NK-92 treated with Interleukin-12 subunit alpha and Interleukin-12 subunit beta, amount 100 ng/mL, for 24 hours (cell line): ENCODE results near the gene ATRIP.
"Not testable (repeated sequence)": the region's sequence is repeated elsewhere in the genome, so short reads cannot be mapped to it uniquely, and the experiment has no call there.

Experiments used
- DNase-seq: peaks from one replicate; lab custom pipeline; 2025; lab: John Stamatoyannopoulos, UW

ATRIP gene

DNA sequence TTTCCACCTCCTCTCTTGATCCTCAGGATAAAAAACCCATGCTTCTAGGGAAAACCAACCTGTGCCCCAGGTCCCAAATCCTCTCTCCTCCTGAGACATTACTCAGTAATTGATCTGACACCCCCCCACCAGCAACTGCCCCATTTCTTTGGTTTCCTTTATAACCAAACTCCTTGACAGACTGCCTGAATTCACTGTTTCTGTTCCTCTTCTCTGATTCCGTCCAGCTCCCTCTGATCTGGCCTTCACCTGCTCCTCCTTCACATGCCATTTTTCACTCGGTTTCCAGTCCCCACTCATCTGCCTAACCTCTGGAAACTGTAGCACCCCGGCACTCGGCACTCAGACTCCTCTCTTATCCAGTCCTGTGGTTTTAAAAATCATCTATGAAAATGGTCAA is 8.7 kb upstream of the ATRIP start:
- no peak for DNase-seq

DNA sequence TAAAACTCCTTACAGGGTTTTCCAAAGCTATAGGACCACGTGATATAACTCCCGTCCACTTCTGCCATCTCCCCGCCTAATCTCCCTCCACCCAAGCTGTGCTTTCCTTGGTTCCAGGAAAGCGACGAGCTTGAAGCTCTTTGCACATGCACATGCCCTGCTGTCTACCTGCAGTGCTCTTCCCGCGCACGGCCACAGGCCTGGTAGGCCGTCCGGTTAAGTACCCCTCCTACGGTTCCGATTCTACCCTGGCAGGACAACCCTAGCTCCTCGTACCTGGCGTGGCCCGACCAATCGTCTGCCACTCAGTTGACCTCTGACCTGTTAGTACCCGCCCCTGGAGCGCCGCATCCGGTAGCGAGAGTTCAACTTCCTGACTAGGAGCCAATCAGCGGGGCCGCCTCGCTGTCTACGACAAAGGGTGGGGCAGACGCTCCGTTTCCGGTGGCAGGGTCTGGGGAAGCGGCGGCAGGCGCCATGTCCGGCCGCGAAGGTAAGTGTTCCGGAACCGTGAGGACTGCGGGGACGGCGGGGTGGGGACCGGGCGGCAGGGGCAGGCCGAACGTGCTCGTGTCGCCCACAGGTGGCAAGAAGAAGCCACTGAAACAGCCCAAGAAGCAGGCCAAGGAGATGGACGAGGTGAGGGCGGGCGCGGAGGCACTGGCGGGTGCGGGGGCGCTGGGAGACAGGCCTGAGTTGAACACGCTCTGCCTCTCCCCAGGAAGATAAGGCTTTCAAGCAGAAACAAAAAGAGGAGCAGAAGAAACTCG is 6.5 kb upstream of the ATRIP start, which contains the start of the genes CCDC51 and TMA7:
Gene CCDC51 (minus strand): TSS at position 300 of the 770 bp plus-strand sequence. CDS start 4,991 bp downstream, outside the sequence.
Gene TMA7 (plus strand): TSS at position 438 of the 770 bp plus-strand sequence. CDS start 40 bp downstream, at position 478.
- peak; percentile 96 for DNase-seq

DNA sequence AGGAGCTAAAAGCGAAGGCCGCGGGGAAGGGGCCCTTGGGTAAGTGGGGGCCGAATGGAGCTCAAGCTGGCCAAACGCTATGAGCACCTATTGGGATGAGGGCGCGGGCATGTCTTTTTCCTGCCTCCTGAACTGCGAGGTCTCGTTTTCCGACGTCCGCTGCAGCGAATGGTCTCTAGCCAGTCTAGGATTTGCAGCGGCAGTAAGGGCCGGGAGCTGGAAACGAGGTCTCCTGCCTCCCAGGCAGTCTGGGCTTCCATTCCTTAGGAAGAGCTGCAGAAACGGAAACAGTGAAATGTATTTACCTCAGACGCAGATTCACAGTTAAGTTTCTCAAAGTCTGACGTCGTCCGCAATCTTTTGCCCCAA is 6.0 kb upstream of the ATRIP start:
- DNase-seq = no peak

DNA sequence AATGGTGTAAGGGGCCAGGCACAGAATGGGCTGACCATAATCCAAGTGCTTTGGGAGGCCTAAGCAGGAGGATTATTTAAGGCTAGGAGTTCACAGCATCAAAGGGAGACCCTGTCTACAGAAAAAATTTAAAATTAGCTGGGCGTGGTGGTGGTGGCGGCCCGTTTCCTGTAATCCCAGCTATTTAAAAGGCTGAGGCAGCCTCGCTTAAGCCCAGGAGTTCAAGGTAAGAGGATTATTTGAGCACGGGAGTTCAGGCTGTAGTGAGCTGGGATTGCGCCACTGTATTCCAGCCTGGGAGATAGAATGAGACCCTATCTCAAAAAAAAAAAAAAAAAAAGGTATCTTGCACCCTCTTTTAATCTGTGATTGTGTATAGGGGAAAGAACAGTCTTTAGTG is 4.6 kb upstream of the ATRIP start:
- no peak for DNase-seq

DNA sequence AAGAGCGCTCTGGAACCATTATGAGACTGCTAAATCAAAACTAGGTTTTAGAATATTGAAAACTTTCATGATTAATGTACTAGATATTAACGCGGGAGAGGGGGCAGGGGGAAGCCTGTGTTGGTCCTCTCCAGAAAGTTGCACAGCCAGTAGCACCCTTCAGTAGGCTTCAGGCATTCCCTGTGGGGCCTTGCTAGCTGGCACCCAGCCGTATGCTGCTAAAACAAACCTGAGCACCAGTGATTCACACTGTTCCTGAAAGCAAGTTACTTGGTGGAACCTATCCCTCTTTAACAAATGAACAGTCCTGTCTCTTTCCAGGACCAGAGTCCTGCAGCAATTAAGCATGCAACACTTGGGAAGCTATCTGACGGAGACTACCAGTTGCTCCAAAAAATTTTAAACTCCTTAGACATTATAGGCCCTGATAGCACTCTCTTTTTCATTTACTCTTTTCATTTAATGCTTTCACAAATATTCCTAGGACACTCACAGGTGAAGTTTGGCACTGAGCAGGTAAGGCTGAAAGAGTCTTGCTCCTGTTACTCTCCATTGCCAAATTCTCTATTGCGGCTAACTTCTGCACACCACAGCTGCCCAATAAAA is 1.2 kb upstream of the ATRIP start:
- DNase-seq = no peak

DNA sequence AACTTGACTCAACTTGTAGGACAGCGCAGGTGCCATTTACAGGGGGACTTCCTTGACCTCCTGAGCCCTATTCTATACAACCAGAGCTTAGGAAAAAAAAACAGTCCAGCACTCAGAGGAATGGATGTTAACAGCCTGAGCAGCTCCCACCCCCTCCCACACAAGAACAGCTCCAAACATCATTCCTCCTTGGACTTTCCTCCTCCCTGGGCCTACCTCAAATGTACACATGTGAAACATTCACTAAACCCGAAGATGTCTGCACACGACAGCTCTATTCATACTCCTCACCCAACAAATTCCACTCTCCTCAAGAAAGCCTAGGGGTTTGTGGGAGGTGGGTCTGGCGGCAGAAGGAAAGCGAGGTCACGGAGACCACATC is 503 bp upstream of the ATRIP start:
- no peak for DNase-seq

DNA sequence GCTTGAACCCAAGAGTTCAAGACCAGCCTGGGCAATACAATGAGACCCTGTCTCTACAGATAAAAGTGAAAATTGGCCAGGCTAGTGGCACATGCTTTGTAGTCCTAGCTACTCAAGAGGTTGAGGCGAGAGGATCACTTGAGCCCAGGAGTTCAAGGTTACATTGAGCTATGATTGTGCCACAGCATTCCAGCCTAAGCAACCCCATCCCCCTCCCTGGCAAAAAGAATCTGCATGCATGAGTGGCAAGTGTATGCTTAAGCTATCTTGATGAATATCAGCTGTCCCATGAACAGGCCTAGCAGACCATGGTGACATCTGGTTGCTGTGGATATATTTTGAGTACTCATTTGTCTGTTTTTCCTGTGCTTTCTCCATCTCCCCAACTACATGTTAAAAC is 4.7 kb downstream of the ATRIP start:
- no peak for DNase-seq

DNA sequence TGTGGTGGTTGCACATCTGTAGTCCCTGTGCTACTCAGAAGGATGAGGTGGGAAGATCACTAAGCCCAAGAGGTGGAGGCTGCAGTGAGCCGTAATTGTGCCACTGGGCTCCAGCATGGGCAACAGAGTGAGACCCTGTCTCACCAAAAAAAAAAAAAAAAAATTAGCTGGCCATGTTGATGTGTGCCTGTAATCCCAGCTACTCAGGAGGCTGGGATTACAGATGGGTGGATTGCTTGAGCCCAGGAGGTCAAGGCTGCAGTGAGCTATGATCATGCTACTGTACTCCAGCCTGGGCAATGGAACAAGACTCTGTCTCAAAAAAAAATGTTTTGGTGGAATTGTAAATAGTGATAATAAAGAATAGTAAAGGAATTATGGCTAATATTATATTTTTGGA is 9.9 kb downstream of the ATRIP start:
- DNase-seq = no peak

DNA sequence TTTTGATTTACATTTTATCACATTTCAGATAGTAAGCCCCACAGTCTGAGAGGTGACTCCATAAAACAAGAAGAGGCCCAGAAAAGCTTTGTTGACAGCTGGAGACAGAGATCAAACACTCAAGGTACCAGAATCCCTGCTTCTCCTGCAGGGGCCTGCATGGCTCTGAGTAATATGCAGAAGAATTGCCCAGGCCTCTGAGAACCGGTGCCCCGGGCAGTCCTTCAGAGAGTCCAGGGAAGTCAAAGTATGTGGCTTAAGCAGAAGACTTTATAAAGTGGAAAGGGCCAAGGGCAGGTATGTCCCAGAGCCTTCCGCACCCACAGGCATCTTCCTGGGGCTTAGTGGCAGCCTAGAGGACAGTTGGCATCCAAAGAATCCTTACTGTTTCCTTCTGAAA is 12.8 kb downstream of the ATRIP start:
- no peak for DNase-seq

DNA sequence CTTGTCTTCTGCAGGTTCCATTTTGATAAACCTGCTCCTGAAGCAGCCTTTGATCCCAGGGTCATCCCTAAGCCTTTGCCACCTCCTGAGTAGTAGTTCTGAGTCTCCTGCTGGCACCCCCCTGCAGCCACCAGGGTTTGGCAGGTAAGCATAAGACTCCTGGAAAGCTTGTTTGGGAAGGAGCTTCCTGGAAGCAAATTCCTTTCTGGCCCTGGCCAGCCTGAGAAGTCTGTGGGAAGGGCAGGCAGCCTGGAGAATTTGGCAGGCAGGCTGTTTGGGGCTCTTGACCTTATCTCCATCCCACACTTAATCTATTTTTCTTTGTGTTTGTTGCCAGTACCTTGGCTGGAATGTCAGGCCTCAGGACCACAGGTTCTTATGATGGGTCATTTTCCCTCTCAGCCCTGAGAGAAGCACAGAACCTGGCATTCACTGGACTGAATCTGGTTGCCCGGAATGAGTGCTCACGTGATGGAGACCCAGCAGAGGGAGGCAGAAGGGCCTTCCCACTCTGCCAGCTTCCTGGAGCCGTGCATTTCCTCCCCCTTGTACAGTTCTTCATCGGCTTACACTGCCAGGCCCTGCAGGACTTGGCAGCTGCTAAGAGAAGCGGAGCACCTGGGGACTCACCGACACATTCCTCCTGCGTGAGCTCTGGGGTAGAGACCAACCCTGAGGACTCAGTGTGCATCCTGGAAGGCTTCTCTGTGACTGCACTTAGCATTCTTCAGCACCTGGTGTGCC is 13.4 kb downstream of the ATRIP start:
- no peak for DNase-seq

DNA sequence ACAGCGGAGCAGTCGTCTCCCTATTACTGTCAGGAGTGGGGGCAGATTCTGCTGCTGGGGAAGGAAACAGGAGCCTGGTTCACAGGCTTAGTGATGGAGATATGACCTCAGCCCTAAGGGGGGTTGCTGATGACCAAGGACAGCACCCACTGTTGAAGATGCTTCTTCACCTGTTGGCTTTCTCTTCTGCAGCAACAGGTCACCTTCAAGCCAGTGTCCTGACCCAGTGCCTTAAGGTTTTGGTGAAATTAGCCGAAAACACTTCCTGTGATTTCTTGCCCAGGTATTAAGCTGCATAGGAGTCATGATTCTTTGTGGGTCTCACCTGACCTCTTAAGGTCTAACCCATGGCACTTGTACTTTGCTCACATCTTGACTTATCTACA is 14.0 kb downstream of the ATRIP start:
- no peak for DNase-seq

DNA sequence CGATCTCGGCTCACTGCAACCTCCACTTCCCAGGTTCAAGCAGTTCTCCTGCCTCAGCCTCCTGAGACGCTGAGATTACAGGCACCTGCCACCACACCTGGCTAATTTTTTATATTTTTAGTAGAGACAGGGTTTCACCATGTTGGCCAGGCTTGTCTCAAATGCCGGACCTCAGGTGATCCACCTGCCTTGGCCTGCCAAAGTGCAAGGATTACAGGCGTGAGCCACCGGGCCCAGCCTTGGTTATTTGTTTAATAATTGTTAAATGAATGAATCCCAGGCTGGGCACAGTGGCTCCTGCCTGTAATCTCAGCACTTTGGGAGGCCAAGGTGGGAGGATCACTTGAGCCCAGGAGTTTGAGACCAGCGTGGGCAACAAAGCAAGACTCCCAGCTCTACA is 15.2 kb downstream of the ATRIP start:
- not testable (repeated sequence) for DNase-seq

DNA sequence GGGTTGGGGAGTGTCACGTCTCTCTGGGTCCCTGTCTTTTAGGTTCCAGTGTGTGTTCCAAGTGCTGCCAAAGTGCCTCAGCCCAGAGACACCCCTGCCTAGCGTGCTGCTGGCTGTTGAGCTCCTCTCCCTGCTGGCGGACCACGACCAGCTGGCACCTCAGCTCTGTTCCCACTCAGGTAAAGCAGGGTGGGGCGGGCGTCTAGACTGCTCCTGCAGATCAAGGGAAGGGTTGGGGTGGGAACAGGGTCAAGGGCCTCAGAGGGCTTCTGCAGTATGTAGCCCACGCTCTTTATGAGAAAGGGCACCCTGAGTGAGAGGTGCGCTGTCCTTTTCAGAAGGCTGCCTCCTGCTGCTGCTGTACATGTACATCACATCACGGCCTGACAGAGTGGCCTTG is 17.2 kb downstream of the ATRIP start:
- DNase-seq = no peak

DNA sequence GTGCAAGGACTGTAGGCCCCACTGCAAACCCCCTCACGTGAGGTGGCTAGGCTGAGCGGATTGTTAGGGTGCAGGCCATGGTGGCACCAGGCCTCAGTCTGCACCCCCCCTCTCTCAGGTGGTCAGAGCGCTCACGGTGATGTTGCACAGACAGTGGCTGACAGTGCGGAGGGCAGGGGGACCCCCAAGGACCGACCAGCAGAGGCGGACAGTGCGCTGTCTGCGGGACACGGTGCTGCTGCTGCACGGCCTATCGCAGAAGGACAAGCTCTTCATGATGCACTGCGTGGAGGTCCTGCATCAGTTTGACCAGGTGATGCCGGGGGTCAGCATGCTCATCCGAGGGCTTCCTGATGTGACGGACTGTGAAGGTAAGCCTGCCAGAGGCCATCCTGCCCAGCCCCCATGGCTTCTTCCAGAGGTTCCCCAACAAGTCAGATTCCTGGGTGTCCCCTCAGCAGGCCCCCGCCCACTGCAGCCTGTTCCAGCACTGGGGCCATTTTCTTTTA is 18.2 kb downstream of the ATRIP start:
- DNase-seq = no peak

DNA sequence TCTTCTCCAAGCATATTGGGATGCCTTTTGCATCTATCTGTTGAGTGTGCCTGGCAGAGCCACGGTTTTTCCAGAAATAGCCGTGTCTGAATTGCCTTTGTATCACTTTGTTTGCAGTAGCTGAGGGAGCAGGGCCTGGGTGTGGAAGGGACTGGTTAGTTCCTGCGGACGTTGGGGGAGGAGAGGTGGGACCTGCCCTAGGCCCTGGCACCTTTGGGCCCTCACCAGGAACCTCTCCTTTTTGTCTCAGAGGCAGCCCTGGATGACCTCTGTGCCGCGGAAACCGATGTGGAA is 18.6 kb downstream of the ATRIP start:
- DNase-seq = no peak

DNA sequence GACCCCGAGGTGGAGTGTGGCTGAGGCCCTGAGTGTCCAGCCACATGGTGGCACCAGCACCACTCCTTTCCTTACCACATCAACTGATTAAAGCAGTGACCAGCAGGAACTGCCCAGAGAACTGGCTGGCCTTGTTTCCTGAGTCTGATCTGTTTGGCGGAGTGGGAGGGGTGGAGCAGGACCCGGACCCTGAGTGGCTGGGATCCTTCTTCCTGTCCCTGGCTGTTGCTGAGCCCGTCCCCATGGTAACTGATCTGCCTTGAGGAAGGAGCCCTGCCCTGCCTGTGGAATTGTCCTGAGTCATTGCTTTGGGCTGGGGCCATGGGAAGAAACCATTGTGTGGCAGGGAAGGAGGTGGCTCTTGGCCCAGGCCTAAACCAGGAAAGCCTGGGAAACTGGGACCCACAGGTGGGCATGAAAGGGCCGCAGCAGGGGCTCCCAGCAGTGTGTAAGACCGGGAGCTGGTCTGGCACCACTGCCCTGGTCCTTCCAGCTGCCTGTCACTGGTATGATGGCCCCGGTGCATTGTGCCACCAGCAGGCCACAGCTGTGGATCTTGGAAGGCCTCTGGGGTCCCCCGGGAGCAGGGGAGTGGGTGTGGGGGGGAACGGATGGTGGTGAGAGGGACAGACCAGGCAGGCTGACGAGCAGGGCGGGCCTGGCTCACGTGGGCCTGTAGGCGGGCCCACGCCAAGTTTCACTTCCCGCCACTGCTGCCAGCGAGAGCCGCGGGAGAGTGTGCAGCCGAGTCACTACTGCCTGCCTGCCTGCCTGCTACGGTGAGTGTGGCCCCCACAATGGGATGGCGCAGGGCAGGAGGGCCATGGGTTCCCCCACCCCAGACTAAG is 19.2 kb downstream of the ATRIP start:
- DNase-seq = peak; percentile 46

DNA sequence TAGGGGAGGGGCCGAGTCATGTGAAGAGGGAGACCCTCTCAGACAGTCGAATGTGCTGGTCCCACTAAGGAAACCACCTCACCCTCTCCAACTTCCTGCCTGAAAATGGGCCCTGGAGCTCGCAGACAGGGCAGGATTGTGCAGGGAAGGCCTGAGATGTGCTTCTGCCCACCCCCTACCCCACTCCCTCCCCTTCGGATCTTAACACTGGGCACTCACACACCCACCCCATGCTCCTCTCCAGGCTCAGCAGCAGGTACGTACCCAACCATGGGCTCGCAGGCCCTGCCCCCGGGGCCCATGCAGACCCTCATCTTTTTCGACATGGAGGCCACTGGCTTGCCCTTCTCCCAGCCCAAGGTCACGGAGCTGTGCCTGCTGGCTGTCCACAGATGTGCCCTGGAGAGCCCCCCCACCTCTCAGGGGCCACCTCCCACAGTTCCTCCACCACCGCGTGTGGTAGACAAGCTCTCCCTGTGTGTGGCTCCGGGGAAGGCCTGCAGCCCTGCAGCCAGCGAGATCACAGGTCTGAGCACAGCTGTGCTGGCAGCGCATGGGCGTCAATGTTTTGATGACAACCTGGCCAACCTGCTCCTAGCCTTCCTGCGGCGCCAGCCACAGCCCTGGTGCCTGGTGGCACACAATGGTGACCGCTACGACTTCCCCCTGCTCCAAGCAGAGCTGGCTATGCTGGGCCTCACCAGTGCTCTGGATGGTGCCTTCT is 20.0 kb downstream of the ATRIP start:
- no peak for DNase-seq

DNA sequence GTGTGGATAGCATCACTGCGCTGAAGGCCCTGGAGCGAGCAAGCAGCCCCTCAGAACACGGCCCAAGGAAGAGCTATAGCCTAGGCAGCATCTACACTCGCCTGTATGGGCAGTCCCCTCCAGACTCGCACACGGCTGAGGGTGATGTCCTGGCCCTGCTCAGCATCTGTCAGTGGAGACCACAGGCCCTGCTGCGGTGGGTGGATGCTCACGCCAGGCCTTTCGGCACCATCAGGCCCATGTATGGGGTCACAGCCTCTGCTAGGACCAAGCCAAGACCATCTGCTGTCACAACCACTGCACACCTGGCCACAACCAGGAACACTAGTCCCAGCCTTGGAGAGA is 20.5 kb downstream of the ATRIP start:
- DNase-seq = no peak

DNA sequence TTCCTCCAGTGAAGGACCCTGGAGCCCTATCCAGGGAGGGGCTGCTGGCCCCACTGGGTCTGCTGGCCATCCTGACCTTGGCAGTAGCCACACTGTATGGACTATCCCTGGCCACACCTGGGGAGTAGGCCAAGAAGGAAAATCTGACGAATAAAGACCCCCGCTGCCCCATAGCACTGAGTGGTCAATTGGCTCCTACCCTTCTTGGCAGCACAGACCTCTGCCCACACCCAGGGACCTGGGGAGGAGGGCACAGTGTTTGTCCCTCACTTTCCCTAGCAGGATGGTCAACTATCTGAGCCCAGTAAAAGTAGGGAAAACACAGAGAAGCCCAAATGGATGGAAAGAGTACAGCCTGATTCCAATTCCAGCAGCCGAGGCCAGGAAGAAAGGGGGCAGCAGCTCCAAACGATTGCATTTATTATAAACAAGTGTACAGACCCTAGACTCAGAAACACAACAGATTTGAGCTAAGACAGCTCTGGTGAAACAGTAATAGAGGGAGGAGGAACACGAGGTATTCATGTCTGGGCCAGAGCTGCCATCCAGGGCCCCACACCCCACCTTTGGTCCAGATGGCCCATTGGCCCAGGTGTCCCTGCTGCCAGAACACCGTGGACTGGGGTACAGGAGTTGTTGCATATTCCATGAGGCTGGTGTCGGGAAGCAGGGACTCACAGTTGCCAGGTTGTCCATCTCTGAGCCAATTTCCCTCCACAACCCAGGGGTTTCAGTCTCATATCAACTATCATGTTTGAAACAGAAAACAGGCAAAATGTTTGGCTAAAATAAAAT is 21.1 kb downstream of the ATRIP start:
- DNase-seq = no peak

DNA sequence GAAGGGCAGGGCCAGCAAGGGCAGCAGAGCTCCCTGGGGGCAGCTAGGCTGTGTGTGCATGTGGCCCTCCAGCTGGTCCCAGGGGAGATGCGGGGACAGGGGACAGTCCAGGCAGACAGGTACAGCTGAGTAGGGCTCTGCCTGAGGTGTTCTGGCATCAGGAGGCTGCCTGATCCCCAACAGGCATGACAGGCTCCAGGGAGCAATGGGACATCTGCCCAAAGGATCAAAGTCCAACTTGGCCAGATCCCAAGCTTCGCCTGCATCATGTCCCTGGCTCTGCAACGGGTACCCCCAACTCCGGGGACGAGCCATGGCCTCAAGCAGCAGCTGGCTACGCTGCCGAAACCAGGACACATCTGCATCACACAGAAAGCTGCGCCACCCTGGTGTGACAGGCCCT is 21.8 kb downstream of the ATRIP start:
- DNase-seq = no peak
